EL (cell line): Measurements from ENCODE around the gene TRIM56.
A peak's percentile ranks its signal among the peaks of the same experiment; 100 is the strongest.
"Not testable (repeated sequence)": the region's sequence is repeated elsewhere in the genome, so short reads cannot be mapped to it uniquely, and the experiment has no call there.

ENCODE experiments used
- DNase-seq: peaks from one replicate; pipeline ENCODE4 v3.0.0-alpha.2; 2016

Gene TRIM56, protein sequence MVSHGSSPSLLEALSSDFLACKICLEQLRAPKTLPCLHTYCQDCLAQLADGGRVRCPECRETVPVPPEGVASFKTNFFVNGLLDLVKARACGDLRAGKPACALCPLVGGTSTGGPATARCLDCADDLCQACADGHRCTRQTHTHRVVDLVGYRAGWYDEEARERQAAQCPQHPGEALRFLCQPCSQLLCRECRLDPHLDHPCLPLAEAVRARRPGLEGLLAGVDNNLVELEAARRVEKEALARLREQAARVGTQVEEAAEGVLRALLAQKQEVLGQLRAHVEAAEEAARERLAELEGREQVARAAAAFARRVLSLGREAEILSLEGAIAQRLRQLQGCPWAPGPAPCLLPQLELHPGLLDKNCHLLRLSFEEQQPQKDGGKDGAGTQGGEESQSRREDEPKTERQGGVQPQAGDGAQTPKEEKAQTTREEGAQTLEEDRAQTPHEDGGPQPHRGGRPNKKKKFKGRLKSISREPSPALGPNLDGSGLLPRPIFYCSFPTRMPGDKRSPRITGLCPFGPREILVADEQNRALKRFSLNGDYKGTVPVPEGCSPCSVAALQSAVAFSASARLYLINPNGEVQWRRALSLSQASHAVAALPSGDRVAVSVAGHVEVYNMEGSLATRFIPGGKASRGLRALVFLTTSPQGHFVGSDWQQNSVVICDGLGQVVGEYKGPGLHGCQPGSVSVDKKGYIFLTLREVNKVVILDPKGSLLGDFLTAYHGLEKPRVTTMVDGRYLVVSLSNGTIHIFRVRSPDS

DNA sequence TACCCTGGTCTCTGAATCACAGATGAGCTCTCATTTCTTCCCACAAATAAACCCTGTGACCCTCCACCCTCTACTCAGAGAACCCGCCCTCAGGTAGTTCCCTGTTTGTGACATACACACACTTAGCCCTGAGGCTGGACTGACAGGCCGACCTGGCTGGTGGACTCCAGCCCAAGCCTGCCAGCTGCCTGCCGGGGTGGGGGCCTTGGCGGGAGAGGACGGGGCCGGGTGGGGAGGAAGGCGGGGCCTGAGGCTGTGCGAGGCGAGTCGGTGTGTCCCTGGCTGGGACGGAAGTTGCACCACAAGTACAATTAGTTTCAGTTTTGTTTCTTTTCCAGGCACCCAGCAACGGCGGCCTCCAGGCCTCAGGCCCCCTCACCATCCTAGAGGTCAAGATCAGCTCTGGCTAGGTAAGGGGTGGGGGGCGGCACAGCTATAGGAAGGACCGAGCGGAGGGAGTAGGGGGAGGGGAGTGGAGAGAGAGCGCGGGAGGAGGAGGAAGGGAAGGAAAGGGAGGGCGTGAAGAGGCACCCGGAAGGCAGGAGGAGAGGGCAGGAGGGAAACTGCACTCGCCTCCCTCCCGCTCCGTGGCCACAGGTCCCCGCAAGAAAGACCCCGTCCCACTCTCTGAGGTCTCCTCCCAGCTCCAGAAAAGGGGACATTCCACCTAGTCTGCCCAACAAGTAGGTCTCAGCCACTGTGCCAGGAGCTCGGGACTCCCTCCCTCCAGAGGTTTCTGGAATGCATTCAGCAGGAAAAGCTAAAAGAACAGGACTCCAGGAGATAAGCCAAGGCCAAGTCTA is at the start of gene TRIM56:
TRIM56 (plus strand) TSS at position 320 of the 803 bp plus-strand sequence. CDS start 1,832 bp downstream, outside the sequence.
- DNase-seq = peak; percentile 84

DNA sequence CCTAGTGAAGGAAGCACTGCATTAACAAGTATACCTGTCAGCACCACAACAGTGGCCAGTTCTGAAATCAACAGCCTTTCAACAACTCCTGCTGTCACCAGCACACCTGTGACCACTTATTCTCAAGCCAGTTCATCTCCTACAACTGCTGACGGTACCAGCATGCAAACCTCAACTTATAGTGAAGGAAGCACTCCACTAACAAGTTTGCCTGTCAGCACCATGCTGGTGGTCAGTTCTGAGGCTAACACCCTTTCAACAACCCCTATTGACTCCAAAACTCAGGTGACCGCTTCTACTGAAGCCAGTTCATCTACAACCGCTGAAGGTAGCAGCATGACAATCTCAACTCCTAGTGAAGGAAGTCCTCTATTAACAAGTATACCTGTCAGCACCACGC is 49.3 kb upstream of the TRIM56 start:
- no peak for DNase-seq

DNA sequence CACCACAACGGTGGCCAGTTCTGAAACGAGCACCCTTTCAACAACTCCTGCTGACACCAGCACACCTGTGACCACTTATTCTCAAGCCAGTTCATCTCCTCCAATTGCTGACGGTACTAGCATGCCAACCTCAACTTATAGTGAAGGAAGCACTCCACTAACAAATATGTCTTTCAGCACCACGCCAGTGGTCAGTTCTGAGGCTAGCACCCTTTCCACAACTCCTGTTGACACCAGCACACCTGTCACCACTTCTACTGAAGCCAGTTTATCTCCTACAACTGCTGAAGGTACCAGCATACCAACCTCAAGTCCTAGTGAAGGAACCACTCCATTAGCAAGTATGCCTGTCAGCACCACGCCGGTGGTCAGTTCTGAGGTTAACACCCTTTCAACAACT is 44.0 kb upstream of the TRIM56 start:
- not testable (repeated sequence) for DNase-seq

DNA sequence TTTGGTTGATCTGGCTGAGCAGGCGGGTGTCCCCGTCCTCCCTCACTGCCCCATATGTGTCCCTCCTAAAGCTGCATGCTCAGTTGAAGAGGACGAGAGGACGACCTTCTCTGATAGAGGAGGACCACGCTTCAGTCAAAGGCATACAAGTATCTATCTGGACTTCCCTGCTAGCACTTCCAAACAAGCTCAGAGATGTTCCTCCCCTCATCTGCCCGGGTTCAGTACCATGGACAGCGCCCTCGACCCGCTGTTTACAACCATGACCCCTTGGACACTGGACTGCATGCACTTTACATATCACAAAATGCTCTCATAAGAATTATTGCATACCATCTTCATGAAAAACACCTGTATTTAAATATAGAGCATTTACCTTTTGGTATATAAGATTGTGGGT is 26.9 kb upstream of the TRIM56 start:
- DNase-seq = peak; percentile 40

DNA sequence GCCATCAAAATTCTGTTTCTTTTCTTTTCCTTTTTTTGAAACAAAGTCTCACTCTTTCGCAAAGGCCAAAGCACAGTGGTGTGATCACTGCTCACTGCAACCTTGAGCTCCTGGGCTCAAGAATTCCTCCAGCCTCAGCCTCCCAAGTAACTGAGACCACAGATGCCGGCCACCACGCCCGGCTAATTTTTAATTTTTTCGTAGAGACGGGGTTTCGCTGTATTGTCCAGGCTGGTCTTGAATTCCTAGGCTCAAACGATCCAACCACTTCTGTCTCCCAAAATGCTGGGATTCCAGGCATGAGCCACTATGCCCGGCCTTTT is 25.7 kb upstream of the TRIM56 start:
- DNase-seq = no peak

DNA sequence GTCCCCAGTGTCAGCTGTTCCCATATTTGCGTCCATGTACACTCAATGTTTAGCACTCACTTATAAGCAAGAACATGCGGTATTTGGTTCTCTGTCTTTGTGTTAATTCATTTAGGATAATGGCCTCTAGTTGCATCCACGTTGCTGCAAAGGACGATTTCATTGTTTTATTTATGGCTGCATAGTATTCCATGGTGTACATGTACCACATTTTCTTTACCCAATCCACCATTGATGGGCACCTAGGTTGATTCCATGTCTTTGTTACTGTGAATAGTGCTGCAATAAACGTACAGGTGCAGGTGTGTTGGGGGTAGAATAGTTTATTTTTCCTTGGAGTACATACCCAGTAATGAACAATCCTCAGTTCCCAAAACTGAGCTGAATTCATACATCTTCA is 24.3 kb upstream of the TRIM56 start:
- no peak for DNase-seq

DNA sequence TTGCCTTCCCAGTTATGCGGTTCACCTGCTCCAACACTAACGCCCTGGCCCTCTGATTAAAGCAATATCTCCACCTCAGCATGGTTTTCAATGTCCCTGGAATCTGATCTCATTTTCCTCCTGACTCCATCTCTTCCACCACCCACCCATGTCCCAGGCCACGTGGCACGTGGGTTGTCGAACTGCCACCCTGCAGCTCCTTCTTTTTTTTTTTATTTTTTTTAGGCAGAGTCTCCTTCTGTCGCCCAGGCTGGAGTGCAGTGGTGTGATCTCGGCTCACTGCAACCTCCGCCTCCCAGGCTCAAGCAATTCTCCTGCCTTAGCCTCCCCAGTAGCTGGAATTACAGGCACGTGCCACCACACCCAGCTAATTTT is 21.1 kb upstream of the TRIM56 start:
- DNase-seq = not testable (repeated sequence)

DNA sequence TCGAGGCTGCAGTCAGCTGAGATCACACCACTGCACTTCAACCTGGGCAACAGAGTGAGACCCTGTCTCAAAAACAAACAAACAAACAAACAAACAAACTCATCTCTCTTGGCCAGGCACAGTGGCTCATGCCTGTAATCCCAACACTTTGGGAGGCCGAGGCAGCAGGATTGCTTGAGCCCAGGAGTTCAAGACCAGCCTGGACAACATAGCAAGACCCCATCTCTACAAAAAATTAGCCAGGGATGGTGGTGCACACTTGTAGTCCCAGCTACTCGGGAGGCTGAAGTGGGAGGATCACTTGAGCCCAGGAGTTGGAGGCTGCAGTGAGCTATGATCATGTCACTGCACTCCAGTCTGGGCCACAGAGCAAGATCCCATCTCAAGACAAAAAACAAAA is 20.1 kb upstream of the TRIM56 start:
- DNase-seq = not testable (repeated sequence)

DNA sequence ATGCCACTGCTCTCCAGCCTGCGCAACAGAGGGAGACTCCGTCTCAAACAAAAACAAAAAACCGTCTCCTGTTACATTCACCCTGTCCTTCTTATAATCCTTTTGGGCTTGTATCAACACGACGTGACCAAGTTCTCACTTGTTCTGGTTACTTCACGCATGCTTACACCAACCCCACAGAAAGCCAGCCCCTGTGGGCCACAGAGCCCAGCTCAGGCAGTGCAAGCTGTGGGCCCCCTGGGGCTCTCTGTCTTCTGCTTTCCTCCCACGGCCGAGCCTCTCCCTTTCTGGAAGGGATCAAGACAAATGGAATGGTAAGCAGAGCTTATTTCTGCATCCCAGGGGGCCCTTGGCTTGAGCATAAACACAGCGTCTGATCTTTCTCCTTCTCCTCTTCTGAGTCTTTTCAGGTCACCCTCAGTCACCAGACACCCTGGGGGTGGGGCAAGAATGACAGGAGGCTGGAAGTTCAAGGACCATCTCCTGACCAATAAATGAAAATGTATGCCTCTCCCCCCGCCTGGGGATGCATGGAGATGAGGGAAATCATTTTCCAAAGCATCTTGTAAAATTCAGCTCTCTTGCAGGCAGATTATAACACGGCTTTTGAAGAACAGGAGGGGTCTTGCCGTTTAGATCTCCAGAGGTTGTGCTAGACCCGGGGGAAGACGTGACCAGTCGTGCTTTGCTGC is 19.0 kb upstream of the TRIM56 start:
- DNase-seq = no peak

DNA sequence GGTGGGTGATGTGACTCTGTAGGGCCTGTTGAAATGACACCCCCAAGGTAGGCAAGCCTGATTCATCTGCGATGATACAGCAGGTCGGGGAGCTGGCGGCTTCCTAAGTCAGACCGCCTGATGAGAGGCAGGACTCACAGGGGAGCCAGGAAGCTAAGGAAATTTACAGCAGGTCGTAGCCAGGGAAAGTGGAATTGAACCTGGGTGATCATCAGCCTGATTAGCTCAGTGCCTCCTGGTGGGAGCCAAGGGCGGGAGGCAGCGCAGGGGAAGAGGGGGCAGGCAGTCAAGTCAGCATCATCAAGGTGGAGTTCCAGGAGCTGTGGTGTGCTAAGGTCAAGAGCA is 18.5 kb upstream of the TRIM56 start:
- no peak for DNase-seq

DNA sequence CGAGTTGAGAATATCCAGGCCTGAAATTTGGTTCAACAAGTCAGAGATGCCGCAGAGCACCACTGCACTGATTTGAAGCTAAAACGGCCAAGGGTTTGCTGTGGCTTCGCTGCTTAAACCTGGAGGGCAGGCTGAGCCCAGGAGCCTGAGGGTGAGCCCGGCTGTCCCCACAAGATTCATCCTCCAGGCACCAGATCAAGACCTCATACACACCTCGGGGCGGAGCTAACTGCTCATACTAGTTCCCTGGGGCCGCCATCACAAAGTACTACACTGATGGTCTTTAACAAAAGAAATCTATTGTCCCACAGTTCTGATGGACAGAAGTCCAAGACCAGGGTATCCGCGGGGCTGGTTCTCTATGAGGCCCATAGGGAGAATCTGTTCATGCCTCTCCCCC is 16.9 kb upstream of the TRIM56 start:
- DNase-seq = no peak

DNA sequence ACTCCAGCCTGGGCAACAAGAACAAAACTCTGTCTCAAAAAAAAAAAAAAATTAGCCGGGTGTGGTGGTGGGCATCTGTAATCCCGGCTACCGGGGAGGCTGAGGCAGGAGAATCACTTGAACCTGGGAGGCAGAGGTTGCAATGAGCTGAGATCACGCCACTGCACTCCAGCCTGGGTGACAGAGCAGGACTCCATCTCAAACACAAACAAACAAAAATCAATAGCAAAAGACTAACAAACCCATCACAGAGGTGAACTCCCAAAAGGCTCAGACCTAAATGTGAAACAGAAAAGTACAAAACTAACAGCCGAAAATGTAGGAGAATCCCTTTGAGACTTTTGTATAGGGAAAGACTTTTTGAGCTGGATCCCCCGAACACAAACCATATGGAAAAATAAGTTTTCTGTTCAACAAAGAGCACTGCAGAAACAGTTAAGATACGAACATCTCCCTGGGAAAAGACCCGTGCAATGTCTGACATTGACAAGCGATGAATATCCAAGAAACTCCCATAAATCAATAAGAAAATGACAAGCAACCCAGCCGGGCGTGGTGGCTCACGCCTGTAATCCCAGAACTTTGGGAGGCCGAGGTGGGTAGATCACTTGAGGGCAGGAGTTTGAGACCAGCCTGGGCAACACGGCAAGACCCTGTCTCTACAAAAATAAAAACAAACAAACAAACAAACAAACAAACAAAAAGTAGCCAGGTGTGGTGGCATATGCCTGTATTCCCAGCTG is 13.7 kb upstream of the TRIM56 start:
- DNase-seq = not testable (repeated sequence)

DNA sequence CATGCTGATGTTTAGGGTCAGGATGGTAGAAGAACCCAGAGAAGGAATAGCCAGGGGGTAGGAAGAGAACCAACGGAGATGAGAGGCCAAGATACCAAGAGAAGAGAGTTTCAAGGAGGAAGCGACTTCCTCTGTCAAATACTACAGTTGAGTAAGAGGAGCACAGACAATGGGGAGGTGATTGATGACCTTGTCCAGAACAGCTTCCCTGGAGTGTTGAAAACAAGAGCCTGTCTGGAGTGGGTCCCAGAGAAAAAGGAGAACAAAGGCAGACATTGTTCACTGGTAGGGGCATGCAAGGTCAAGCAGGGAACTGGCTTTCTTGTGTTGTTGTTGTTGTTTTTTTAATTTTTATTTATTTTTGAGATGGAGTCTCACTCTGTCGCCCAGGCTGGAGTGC is 9.6 kb upstream of the TRIM56 start:
- no peak for DNase-seq

DNA sequence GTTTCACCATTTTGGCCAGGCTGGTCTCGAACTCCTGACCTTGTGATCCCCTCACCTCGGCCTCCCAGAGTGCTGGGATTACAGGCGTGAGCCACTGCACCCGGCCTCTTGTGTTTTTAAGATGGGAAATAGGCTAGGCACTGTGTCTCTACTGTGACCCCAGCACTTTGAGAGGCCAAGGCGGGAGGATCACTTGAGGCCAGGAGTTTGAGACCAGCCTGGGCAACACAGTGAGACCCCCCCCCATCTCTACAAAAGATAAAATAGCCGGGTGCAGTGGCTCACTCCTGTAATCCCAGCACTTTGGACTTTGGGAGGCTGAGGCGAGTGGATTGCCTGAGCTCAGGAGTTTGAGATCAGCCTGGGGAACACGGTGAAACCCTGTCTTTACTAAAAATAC is 9.1 kb upstream of the TRIM56 start:
- not testable (repeated sequence) for DNase-seq

DNA sequence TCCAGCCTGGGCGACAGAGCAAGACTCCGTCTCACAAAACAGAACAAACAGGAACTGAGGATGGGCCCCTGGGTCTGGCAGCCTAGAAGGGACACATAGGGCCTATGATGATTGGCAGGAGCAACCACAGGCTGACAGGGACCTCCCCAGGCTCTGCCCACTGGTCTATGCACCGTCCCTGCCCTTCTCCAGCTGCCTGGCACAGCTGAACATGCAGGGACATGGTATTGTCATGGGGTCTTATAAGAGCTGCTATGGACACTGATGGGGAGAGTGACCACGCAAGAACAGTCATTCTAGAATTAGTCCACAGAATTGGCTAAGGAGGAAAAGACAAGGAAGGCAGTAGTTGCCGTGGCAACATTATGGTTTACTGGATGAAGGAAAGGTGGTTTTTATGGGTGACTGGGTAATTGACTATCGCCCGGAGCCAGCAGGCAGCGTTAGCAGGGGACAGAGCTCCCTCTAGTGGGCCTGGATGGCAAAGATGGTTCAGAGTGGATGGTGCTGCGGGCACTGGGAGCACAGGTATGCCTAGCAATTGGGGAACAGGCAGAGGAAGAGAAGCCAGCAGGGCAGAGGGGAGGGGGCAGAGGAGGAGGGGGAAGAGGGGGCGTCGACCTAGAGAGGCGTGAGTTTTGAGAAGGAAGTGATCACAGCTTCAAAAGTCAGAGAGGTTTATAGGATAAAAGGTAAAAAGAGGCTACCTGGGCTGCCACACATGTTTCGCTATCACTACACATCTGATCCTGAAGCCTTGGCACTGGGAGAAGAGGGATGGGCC is 7.8 kb upstream of the TRIM56 start:
- DNase-seq = peak; percentile 72

DNA sequence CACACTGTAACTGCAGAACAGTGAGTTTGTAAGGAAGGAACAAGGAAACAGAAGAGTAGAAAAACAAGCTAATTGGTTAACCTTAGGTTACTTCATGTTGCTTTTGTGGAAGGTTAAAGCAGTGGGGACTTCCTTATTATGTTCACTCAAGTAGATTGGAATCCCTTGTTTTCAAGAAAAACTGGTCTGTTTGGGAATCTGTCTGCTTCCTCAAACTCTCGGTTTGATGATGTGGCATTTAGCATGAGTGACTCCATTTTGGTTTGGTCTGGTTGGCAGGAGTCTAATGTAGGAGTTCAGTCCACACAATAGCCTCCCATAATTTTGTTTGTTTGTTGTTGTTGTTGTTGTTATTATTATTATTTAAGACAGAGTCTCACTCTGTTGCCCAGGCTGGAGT is 3.8 kb upstream of the TRIM56 start:
- no peak for DNase-seq

DNA sequence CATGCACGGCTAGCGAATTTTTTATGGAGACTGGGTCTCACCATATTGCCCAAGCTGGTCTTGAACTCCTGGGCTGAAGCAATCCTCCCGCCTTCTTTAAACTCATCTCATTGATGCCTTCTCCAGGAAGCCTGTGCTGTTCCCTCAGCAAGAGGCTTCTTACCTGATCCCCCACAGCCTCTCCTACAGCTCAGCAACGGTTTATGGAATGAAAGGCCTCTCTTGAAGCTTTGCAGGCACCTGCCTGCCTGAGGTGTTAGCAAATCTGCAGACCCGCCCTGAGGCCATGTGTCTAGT is 468 bp upstream of the TRIM56 start:
- DNase-seq = no peak

DNA sequence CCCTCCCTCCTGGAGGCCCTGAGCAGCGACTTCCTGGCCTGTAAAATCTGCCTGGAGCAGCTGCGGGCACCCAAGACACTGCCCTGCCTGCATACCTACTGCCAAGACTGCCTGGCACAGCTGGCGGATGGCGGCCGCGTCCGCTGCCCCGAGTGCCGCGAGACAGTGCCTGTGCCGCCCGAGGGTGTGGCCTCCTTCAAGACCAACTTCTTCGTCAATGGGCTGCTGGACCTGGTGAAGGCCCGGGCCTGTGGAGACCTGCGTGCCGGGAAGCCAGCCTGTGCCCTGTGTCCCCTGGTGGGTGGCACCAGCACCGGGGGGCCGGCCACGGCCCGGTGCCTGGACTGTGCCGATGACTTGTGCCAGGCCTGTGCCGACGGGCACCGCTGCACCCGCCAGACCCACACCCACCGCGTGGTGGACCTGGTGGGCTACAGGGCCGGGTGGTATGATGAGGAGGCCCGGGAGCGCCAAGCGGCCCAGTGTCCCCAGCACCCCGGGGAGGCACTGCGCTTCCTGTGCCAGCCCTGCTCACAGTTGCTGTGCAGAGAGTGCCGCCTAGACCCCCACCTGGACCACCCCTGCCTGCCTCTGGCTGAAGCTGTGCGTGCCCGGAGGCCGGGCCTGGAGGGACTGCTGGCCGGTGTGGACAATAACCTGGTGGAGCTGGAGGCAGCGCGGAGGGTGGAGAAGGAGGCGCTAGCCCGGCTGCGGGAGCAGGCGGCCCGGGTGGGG is 2.2 kb downstream of the TRIM56 start:
- no peak for DNase-seq

DNA sequence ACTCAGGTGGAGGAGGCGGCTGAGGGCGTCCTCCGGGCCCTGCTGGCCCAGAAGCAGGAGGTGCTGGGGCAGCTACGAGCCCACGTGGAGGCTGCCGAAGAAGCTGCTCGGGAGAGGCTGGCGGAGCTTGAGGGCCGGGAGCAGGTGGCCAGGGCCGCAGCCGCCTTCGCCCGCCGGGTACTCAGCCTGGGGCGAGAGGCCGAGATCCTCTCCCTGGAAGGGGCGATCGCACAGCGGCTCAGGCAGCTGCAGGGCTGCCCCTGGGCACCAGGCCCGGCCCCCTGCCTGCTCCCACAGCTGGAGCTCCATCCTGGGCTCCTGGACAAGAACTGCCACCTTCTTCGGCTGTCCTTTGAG is 2.8 kb downstream of the TRIM56 start:
- DNase-seq = no peak

DNA sequence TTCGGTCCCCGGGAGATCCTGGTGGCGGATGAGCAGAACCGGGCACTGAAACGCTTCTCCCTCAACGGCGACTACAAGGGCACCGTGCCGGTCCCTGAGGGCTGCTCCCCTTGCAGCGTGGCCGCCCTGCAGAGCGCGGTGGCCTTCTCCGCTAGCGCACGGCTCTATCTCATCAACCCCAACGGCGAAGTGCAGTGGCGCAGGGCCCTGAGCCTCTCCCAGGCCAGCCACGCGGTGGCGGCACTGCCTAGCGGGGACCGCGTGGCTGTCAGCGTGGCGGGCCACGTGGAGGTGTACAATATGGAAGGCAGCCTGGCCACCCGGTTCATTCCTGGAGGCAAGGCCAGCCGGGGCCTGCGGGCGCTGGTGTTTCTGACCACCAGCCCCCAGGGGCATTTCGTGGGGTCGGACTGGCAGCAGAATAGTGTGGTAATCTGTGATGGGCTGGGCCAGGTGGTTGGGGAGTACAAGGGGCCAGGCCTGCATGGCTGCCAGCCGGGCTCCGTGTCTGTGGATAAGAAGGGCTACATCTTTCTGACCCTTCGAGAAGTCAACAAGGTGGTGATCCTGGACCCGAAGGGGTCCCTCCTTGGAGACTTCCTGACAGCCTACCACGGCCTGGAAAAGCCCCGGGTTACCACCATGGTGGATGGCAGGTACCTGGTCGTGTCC is 3.7 kb downstream of the TRIM56 start:
- no peak for DNase-seq

DNA sequence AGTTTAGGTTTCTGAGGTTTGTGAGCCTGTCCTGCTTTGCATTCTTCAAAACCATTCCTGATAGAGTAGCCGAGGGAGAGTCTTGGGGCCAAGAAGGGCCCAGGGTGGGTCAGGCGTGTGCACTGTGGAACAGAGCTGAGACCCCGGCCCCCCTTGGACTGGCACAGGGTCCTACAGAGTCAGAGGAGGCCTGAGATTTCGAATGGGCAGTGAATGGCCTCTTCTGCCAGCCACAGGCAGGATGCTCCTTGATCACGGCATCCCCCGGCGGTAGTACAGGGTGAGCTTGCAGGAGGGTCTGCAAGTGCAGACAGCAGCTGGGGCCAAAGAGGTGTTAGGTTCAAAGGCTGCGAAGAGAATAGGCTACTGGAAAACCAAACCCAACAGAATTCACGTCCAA is 4.6 kb downstream of the TRIM56 start:
- DNase-seq = no peak
